SU-DHL-6 (cell line): ENCODE results near the gene NCCRP1.
"Not testable (repeated sequence)": the region's sequence is repeated elsewhere in the genome, so short reads cannot be mapped to it uniquely, and the experiment has no call there.

Source experiments
- H2AFZ ChIP-seq: fragments of 200-600 bp; sonication (generic); 2 replicates; pipeline ENCODE4 v1.6.1; 2014; ENCODE audit warnings: low read depth, mild to moderate bottlenecking, moderate library complexity, mixed read lengths, antibody characterized with exemption, low read length; ENCODE audit not compliant: severe bottlenecking
- H3F3A ChIP-seq: fragments of 200-600 bp; shearing (Covaris generic); 2 replicates; pipeline ENCODE4 v1.6.0; 2016; ENCODE audit warnings: antibody characterized with exemption, mild to moderate bottlenecking; ENCODE audit not compliant: insufficient read depth
- H3K27ac ChIP-seq: fragments of 200-600 bp; sonication (generic); 2 replicates; pipeline ENCODE4 v1.5.1; 2016; ENCODE audit warnings: low read depth, mild to moderate bottlenecking, low read length, moderate library complexity, mixed read lengths
- H3K27me3 ChIP-seq: fragments of 200-600 bp; sonication (generic), shearing (Covaris generic); 2 replicates; pipeline ENCODE4 v1.6.0; 2014; ENCODE audit warnings: mild to moderate bottlenecking, low read length
- H3K36me3 ChIP-seq: fragments of 200-600 bp; sonication (generic); 2 replicates; pipeline ENCODE4 v1.6.1; 2014; ENCODE audit warnings: mild to moderate bottlenecking, low read length, mixed read lengths
- H3K4me2 ChIP-seq: fragments of 300-600, 200-600 bp; shearing (Covaris generic), sonication (generic); 2 replicates; pipeline ENCODE4 v1.6.0; 2014; ENCODE audit warnings: low read length, low read depth, mild to moderate bottlenecking; ENCODE audit not compliant: poor library complexity, severe bottlenecking
- H3K4me3 ChIP-seq: fragments of 200-600 bp; sonication (generic); 2 replicates; pipeline ENCODE4 v1.5.1; 2014; ENCODE audit warnings: antibody characterized with exemption, low read length, mild to moderate bottlenecking, mixed read lengths; ENCODE audit not compliant: insufficient read depth, poor library complexity, severe bottlenecking
- H3K79me2 ChIP-seq: fragments of 200-600 bp; sonication (generic); 2 replicates; pipeline ENCODE4 v1.6.1; 2014; ENCODE audit warnings: mild to moderate bottlenecking, low read length, moderate library complexity; ENCODE audit not compliant: insufficient read depth
- H3K9ac ChIP-seq: fragments of 200-600 bp; sonication (generic); 2 replicates; pipeline ENCODE4 v1.7.0; 2014; ENCODE audit warnings: mild to moderate bottlenecking, low read length
- H3K9me2 ChIP-seq: fragments of 200-600 bp; sonication (generic); replicated peaks from 2 replicates; pipeline ENCODE4 v1.6.1; 2014; ENCODE audit warnings: low read length; ENCODE audit not compliant: insufficient read depth
- H3K9me3 ChIP-seq: fragments of 200-600 bp; sonication (generic); 2 replicates; pipeline ENCODE4 v1.6.1; 2014; ENCODE audit warnings: low read length, mixed read lengths; ENCODE audit not compliant: insufficient read depth
- H4K20me1 ChIP-seq: fragments of 200-600 bp; sonication (generic); 2 replicates; pipeline ENCODE4 v1.6.1; 2014; ENCODE audit warnings: low read depth, mild to moderate bottlenecking, antibody characterized with exemption, low read length, moderate library complexity, mixed read lengths
- EZH2phosphoT487 ChIP-seq: fragments of 200-600 bp; sonication (generic), shearing (Covaris generic); conservative IDR thresholded peaks from 2 replicates; pipeline ENCODE4 v1.6.1; 2018; ENCODE audit warnings: mild to moderate bottlenecking, antibody characterized with exemption, low read length, moderate library complexity, mixed read lengths
- TF ChIP-seq, protein P1 (sequence below): fragments of 200-600 bp; sonication (generic); IDR thresholded peaks from one replicate; pipeline ENCODE4 v1.5.1; 2017; ENCODE audit warnings: antibody characterized with exemption, mild to moderate bottlenecking, low read length, moderate library complexity; ENCODE audit not compliant: insufficient read depth, poor library complexity, severe bottlenecking

The NCCRP1 gene

DNA sequence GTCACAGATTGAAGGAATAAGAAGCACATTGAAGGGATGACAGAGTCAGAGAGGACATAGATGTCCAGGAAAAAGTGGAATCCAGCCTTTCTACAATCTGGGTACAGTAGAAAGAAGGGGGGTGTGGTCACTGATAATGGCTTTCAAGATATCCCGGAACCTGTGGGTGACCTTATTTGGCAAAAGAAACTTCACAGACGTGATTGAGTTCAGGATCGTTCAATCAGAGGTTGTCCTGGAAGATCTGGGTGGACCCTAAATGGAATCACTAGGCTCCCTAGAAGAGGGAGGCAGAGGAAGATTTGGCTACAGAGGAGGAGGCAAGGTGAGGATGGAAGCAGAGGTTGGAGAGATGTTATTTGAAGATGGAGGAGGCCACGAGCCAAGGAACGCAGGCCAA lies 20.3 kb downstream of the NCCRP1 start:
- Histone ChIP-seq H3K4me3 (no peak overlapping the region), H3K79me2 (no peaks in the 10 kb centered on the region), H3F3A (no peaks in the 10 kb centered on the region), H3K9me2 (no peaks in the 10 kb centered on the region), H3K9ac (no peak overlapping the region), H3K27ac (no peak overlapping the region), H3K27me3 (no peaks in the 10 kb centered on the region), H3K36me3 (no peaks in the 10 kb centered on the region), H3K4me2 (no peak overlapping the region), H2AFZ (no peak overlapping the region), H3K9me3 (no peaks in the 10 kb centered on the region), H4K20me1 (no peaks in the 10 kb centered on the region)
- TF ChIP-seq, protein P1, sequence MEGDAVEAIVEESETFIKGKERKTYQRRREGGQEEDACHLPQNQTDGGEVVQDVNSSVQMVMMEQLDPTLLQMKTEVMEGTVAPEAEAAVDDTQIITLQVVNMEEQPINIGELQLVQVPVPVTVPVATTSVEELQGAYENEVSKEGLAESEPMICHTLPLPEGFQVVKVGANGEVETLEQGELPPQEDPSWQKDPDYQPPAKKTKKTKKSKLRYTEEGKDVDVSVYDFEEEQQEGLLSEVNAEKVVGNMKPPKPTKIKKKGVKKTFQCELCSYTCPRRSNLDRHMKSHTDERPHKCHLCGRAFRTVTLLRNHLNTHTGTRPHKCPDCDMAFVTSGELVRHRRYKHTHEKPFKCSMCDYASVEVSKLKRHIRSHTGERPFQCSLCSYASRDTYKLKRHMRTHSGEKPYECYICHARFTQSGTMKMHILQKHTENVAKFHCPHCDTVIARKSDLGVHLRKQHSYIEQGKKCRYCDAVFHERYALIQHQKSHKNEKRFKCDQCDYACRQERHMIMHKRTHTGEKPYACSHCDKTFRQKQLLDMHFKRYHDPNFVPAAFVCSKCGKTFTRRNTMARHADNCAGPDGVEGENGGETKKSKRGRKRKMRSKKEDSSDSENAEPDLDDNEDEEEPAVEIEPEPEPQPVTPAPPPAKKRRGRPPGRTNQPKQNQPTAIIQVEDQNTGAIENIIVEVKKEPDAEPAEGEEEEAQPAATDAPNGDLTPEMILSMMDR = no peak
- no peak for TF ChIP-seq EZH2phosphoT487

DNA sequence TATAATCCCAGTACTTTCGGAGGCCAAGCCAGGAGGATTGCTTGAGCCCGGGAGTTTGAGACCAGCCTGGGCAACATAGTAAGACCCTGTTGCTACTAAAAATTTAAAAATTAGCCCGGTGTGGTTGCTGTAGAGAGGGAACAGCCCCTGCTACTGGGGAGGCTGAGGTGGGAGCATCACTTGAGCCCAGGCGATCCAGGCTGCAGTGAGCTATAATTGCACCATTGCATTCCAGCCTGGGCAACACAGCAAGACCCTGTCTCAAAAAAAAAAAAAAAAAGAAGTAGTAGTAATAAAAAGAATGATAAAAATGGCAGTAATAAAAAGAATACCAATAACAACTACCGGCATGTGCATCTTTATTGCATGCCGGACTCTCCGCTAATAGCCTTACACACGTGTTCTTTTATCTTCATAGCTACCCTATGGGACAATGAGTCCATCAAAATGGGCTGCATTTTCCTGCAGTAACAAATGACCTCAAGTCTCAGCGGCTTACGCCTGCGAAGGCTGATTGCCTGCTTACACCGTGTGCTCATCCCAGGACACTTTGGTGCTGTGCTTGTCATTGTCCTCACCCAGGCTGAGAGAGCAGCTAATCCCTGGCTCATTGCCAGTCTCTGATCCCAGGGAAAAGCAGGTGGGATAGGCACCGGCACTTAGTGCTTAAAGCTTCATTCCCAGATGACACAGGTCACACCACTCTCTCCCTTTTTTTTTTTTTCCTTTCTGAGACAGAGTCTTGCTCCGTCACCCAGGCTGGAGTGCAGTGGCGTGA lies 21.7 kb downstream of the NCCRP1 start:
- no peaks in the 10 kb centered on the region for H3K27me3 ChIP-seq
- no peaks in the 10 kb centered on the region for H3K79me2 ChIP-seq
- H2AFZ ChIP-seq = no peak overlapping the region
- no peaks in the 10 kb centered on the region for H3K9me2 ChIP-seq
- H3K9ac ChIP-seq = no peak overlapping the region
- no peak overlapping the region for H3K4me3 ChIP-seq
- H4K20me1 ChIP-seq = no peaks in the 10 kb centered on the region
- no peak overlapping the region for H3K27ac ChIP-seq
- no peak for TF ChIP-seq EZH2phosphoT487
- TF ChIP-seq, protein P1 = no peak
- no peak overlapping the region for H3K4me2 ChIP-seq
- H3K9me3 ChIP-seq = no peaks in the 10 kb centered on the region
- no peaks in the 10 kb centered on the region for H3K36me3 ChIP-seq
- no peaks in the 10 kb centered on the region for H3F3A ChIP-seq

DNA sequence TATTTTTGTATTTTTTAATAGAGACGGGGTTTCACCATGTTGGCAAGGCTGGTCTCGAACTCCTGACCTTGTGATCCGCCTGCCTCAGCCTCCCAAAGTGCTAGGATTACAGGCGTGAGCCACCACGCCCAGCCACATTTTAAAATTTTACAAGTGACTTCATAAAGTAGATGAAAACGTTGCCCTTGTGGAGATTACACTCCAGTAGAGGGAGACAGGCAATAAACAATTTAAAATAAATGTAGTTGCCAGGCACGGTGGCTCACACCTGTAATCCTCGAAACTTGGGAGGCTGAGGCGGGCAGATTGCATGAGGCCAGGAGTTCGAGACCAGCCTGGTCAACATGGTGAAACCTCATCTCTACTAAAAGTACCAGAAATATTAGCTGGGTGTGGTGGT lies 22.3 kb downstream of the NCCRP1 start:
- H3K36me3 ChIP-seq, H3K4me2 ChIP-seq, H2AFZ ChIP-seq, H3K9me3 ChIP-seq, H3K79me2 ChIP-seq, H3K27ac ChIP-seq, H4K20me1 ChIP-seq, H3K27me3 ChIP-seq, H3K4me3 ChIP-seq, H3K9me2 ChIP-seq, H3F3A ChIP-seq, H3K9ac ChIP-seq: not testable (repeated sequence)

DNA sequence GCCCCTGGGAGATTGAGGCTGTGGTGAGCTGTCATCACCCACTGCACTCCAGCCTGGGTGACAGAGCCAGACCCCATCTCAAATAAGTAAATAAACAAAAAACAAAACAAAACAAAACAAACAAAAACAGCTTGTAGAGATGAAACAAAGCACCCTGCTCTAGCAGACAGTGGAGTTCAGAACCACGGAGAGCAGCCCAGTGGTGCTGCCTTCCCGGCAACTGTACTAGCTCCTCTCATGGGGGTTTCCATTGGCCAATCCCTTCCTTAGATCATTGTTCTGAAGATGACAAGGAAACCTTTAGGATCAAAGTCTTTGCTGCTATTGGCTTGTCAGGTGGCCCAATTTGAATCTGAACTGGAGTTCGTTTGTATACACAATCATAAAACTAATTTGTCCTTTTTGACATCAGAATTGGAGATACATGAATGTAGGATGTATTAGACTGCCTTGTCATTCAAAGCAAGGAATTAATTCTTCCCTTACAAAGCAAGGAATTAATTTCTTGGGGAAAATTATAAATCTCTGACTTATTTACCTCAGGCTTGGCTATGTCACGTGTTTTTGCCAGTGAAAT lies 27.0 kb downstream of the NCCRP1 start:
- H3K9me3 ChIP-seq = no peaks in the 10 kb centered on the region
- no peaks in the 10 kb centered on the region for H3K79me2 ChIP-seq
- no peaks in the 10 kb centered on the region for H4K20me1 ChIP-seq
- H2AFZ ChIP-seq = no peak overlapping the region
- TF ChIP-seq EZH2phosphoT487 = no peak
- TF ChIP-seq, protein P1 = no peak
- H3K27me3 ChIP-seq = no peaks in the 10 kb centered on the region
- H3F3A ChIP-seq = no peaks in the 10 kb centered on the region
- no peak overlapping the region for H3K4me3 ChIP-seq
- H3K36me3 ChIP-seq = no peaks in the 10 kb centered on the region
- no peak overlapping the region for H3K27ac ChIP-seq
- no peak overlapping the region for H3K4me2 ChIP-seq
- H3K9me2 ChIP-seq = no peaks in the 10 kb centered on the region
- no peak overlapping the region for H3K9ac ChIP-seq
